GM12874 (cell line): Measurements from ENCODE around the gene PRDX1.

ENCODE experiments used
- TF ChIP-seq, protein P1 (sequence below): IDR thresholded peaks from 2 replicates; pipeline ENCODE4 v1.5.1; 2011; ENCODE audit warnings: low read depth, mild to moderate bottlenecking, control low read depth, low read length, moderate library complexity; ENCODE audit not compliant: insufficient read depth

Gene PRDX1

DNA sequence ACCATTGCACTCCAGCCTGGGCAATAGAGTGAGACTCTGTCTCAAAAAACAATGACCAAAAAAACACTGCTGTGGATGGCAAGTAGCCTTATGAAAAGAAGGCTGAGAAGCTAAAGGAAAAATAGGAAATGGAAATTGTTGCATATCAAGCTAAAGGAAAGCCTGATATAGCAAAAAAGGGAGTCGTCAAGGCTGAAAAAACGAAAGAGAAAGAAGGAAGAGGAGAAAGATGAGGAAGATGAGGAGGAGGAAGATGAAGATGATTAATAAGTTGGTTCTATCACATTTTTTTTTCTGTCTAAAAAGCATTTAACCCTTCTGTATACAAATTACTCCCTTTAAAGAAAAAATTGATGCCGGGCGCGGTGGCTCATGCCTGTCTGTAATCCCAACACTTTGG, 10.2 kb upstream of the PRDX1 start:
- TF ChIP-seq, protein P1, sequence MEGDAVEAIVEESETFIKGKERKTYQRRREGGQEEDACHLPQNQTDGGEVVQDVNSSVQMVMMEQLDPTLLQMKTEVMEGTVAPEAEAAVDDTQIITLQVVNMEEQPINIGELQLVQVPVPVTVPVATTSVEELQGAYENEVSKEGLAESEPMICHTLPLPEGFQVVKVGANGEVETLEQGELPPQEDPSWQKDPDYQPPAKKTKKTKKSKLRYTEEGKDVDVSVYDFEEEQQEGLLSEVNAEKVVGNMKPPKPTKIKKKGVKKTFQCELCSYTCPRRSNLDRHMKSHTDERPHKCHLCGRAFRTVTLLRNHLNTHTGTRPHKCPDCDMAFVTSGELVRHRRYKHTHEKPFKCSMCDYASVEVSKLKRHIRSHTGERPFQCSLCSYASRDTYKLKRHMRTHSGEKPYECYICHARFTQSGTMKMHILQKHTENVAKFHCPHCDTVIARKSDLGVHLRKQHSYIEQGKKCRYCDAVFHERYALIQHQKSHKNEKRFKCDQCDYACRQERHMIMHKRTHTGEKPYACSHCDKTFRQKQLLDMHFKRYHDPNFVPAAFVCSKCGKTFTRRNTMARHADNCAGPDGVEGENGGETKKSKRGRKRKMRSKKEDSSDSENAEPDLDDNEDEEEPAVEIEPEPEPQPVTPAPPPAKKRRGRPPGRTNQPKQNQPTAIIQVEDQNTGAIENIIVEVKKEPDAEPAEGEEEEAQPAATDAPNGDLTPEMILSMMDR = no peak

DNA sequence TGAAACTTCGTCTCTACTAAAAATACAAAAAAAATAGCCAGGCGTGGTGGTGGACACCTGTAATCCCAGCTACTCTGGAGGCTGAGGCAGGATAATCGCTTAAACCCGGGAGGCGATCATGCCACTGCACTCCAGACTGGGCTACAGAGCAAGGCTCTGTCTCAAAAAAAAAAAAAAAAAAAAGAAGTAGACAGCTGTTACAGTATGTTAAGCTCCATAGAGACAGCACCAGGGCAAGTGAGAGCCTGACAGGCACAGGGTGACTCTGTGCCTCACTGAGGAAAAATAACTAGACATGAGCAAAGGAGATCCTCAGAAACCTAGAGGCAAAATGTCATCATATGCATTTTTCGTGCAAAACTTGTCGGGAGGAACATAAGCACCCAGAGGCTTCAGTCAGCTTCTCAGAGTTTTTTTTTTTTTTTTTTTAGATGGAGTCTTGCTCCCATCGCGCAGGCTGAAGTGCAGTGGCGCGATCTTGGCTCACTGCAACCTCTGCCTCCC, 9.0 kb upstream of the PRDX1 start:
- TF ChIP-seq, protein P1 = no peak

DNA sequence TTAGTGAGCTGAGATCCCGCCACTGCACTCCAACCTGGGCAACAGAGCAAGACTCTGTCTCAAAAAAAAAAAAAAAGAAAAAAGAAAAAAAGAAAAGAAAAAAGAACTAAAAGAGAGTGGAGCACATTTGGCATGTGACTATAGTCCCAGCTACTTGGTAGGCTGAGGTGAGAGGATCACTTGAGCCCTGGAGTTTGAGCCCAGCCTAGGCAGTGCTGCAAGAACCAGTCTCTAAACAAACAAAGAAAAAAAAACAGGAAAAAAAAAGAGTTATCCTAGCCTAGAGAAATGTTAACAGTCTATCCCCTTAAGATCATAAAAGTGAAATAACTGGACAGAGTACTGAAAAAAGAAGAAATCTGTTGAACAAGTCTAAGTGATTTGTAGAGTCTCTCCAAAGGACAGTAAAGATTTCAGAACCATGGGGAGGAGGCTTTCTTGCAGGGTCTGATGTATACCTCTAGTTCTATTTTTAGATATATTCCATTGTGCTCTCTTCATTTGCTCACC, 4.5 kb upstream of the PRDX1 start:
- TF ChIP-seq, protein P1 = no peak

DNA sequence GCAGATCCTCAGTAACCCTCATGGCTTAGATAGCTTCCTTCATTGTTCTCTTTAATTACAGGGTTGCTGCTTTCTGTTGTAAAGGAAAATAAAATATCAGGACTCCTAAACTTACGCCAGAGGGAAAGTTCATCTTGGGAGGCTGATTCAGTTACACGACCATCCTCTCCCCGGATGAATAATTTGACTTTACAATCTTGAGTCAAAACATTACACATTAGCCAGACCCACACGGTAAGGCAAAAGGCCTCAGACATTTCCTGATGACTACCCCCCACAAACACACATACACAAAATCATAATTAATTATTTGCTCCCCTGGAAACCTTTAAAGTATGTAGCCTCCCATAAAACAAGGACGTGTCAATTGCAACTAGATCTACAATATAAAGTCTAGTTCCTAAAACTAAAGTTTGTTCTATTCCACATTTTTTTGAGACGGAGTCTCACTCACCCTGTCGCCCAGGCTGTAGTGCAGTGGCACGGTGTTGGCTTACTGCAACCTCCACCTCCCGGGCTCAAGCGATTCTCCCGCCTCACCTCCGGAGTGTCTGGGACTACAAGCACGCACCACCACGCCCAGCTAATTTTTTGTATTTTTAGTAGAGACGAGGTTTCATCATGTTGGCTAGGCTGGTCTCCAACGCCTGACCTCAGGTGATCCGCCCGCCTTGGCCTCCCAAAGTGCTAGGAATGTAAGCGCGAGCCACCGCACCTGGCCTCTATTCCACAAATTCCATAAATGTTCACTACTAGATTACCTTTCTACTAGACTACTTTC, 830 bp upstream of the PRDX1 start:
- TF ChIP-seq, protein P1 = no peak

DNA sequence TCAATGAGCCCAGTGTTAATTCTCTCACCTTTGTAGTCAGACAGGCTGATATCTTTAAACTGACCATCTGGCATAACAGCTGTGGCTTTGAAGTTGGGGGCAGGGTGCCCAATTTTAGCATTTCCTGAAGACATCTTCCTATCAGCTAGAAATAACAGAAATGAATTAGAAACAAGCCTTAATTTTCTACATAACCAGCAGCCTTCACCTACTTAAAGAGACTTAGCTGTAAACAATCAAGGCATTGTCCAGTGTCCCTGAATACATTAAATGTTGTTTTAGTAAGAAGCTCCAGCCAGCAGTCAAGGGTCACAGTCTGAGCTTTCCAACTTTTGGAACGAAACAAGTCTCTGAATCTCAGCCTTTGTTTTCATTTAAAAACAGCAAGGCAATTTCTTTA, 2.8 kb downstream of the PRDX1 start:
- TF ChIP-seq, protein P1 = no peak

DNA sequence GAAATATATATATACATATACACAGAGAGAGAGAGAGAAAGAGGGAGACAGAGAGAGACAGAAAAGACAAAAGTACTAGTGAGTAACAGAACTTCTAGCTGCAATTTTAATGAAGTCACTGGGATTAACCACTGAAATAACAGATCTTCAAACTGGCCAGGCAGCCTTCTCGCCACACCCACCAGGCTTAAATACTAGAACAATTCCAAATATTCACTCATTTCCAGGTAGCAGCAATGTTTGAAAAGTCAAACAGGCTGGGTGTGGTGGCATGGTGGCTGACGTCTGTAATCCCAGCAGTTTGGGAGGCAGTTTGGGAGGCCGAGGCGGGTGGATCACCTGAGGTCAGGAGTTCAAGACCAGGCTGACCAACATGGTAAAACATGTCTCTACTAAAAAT, 5.2 kb downstream of the PRDX1 start:
- TF ChIP-seq, protein P1 = no peak

DNA sequence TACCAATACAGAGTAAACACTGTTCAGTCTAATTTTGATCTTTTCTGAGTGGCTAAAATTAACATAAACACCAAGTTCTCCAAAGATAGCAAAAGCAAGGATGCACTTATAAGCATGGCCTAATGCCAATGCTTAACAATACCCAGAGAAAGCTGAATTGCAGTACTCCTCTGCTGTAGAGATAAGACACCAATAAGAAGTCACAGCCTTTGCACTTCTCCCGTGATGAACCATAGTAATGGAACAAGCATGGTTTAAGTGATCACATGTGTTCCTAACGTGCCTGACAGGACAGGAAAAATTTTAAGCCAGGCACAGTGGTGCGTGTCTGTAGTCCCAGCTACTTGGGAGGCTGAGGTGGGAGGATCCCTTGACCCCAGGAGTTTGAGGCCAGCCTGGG, 5.6 kb downstream of the PRDX1 start:
- TF ChIP-seq, protein P1 = no peak
